Peyer's patch (tissue), 4 donors: ENCODE results near the gene GRIN3B. TPM values are rescaled to one million over a fixed set of nuclear protein-coding genes. Genes with fewer than 3 reads are reported as not detected.

Experiments
- DNase-seq, 3 donors: peaks; one replicate each; pipeline ENCODE4 v3.0.0-alpha.2; 2017 to 2019
- H3K27ac ChIP-seq, 4 donors: fragments of 200-600 bp; sonication (generic); one replicate each; pipeline ENCODE4 v1.5.1; 2016 to 2019
- H3K27me3 ChIP-seq, 2 donors: fragments of 200-600 bp; sonication (generic); one replicate each; pipeline ENCODE4 v1.5.1; 2019
- H3K36me3 ChIP-seq, 3 donors: fragments of 200-600 bp; sonication (generic); one replicate each; pipeline ENCODE4 v1.5.1; 2016 to 2019
- H3K4me1 ChIP-seq, 4 donors: fragments of 200-600 bp; sonication (generic); one replicate each; pipeline ENCODE4 v1.5.1; 2016 to 2019
- H3K4me3 ChIP-seq, 4 donors: fragments of 200-600 bp; sonication (generic); 1 replicate in 3 of 4; 2 replicates in 1 of 4; pipeline ENCODE4 v1.5.1; 2016 to 2019; ENCODE audit warnings: mild to moderate bottlenecking in 1 of 4
- H3K9me3 ChIP-seq, 4 donors: fragments of 200-600 bp; sonication (generic); one replicate each; pipeline ENCODE4 v1.5.1; 2016 to 2019; ENCODE audit warnings: mild to moderate bottlenecking in 1 of 4
- CTCF ChIP-seq, 6 experiments: fragments of 450-650 bp in 4 of 6; fragments of 200-600 bp in 2 of 6; sonication (generic) in 1 of 6; IDR thresholded peaks; one replicate each; pipeline ENCODE4 v1.5.1; 2017 to 2019; ENCODE audit warnings: antibody characterized with exemption in 6 of 6, mild to moderate bottlenecking in 3 of 6, moderate library complexity in 1 of 6
- POLR2A ChIP-seq, 2 donors: fragments of 450-650 bp; IDR thresholded peaks; one replicate each; pipeline ENCODE4 v1.5.1; 2017; ENCODE audit warnings: antibody characterized with exemption in 2 of 2, mild to moderate bottlenecking in 2 of 2, moderate library complexity in 2 of 2
- total RNA-seq, 4 donors: library from RNA; depleted of rRNA; stranded (reverse); fragments of >200 nt; gene quantifications; one replicate each; pipeline ENCODE4 v1.1.0, GENCODE V29; 2016

The GRIN3B gene
- total RNA-seq, 4 donors from 2014 or later: not detected

DNA sequence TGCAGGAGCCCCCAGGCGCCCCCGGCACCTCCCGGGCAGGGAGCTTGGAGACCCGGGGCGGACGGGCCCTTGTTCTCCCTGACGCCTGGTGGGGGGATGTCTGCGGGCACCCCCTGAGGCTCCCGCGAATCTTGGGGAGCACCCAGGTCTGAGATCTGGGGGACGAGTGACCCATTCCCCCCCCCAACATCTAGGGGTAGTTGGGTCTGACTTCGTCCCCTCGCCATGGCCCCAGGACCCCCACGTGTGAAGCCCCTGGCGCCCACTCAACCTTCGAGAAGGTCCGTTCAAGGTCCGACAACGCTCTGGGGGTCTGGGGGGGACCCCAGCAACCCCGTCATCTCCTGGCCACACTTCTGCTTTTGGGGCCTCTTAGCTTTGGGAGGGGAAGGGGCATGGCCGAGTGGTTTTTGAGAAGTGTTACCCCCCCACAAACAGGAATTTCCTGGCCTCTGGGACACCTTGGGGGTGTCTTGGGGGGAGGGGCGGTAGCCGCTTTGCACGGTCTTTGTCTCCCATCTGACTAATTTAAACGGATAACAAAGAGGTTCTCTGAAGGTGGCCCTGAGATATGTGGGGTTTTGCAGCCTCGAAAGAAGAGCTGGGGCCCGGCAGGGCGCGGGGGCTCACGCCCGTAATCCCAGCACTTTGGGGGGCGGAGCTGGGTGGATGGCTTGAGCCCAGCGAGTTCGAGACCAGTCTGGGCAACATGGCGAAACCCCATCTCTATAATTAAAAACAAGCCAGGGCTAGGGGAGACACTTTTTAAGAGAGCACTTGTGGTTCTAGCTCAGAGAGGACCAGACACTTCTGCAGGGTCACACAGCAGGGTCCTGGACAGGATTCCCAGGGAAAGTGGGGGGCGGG, 26.8 kb downstream of the GRIN3B start:
- peaks cover 0 to 39% (median 11%) of the 10 kb centered on the region in 4 donors for H3K4me1 ChIP-seq
- no peaks in the 10 kb centered on the region for H3K9me3 ChIP-seq
- TF ChIP-seq POLR2A (IDR thresholded peaks at IDR 0.05) (no peak), CTCF (IDR thresholded peaks at IDR 0.05) (no peak)
- peak in 1 of 3 donors; percentile 70 for DNase-seq
- H3K36me3 ChIP-seq: peaks cover 0 to 4% (median 0%) of the 10 kb centered on the region in 3 donors
- peak overlapping the region; percentile 81 to 96 (median 86) for H3K4me3 ChIP-seq
- peak overlapping the region; percentile 87 to 99 (median 96) for H3K27ac ChIP-seq
- no peaks in the 10 kb centered on the region for H3K27me3 ChIP-seq

- H3K4me1 ChIP-seq: peaks cover 0 to 39% (median 11%) of the 10 kb centered on the region in 4 donors
- TF ChIP-seq CTCF (IDR thresholded peaks at IDR 0.05) (no peak), POLR2A (IDR thresholded peaks at IDR 0.05) (no peak)
Measured at GRCh38 chr19:1027650-1028061, 27.4 kb downstream of the GRIN3B start.

GRCh38 chr19:1028062-1028926, 28.1 kb downstream of the GRIN3B start:
- Histone ChIP-seq H3K9me3 (no peaks in the 10 kb centered on the region), H3K27ac (peak overlapping the region; percentile 87 to 99 (median 96)), H3K4me1 (peaks cover 0 to 39% (median 11%) of the 10 kb centered on the region in 4 donors), H3K4me3 (peak overlapping the region; percentile 81 to 96 (median 86)), H3K27me3 (no peaks in the 10 kb centered on the region), H3K36me3 (peaks cover 0 to 17% (median 0%) of the 10 kb centered on the region in 3 donors)
- peak in 1 of 2 donors; percentile 27 for TF ChIP-seq POLR2A (IDR thresholded peaks at IDR 0.05)
- TF ChIP-seq CTCF (IDR thresholded peaks at IDR 0.05): no peak
- peak; percentile 80 to 88 (median 81) for DNase-seq

More at GRCh38 chr19:1027650-1028061, 27.4 kb downstream of the GRIN3B start:
- H3K27me3 ChIP-seq: no peaks in the 10 kb centered on the region
- peak overlapping the region; percentile 81 to 96 (median 86) for H3K4me3 ChIP-seq
- H3K27ac ChIP-seq: peak overlapping the region; percentile 87 to 99 (median 96)
- no peak for DNase-seq
- H3K9me3 ChIP-seq: no peaks in the 10 kb centered on the region
- peaks cover 0 to 11% (median 0%) of the 10 kb centered on the region in 3 donors for H3K36me3 ChIP-seq

GRCh38 chr19:1032264-1032867, 32.1 kb downstream of the GRIN3B start:
- no peaks in the 10 kb centered on the region for H3K9me3 ChIP-seq
- TF ChIP-seq POLR2A (IDR thresholded peaks at IDR 0.05) (no peak), CTCF (IDR thresholded peaks at IDR 0.05) (no peak)
- no peaks in the 10 kb centered on the region for H3K27me3 ChIP-seq
- no peak overlapping the region for H3K27ac ChIP-seq
- peaks cover 0 to 31% (median 11%) of the 10 kb centered on the region in 4 donors for H3K4me1 ChIP-seq
- DNase-seq: no peak
- no peak overlapping the region for H3K4me3 ChIP-seq
- peaks cover 0 to 26% (median 0%) of the 10 kb centered on the region in 3 donors for H3K36me3 ChIP-seq
